Spleen (tissue), 7 donors: ENCODE measurements around the gene ELP1.

ENCODE experiments used
- CTCF ChIP-seq, 11 experiments: fragments of 200-600 bp in 7 of 11; fragments of 450-650 bp in 4 of 11; sonication (generic) in 4 of 11; IDR thresholded peaks in 8 of 11; conservative IDR thresholded peaks in 3 of 11; 1 replicate in 7 of 11; 2 replicates in 4 of 11; pipeline versions ENCODE4 v1.4.0 to v1.8.0; 2016 to 2021; ENCODE audit warnings: antibody characterized with exemption in 11 of 11, inconsistent platforms in 4 of 11, mild to moderate bottlenecking in 1 of 11
- POLR2A ChIP-seq, 3 donors: fragments of 450-650 bp; IDR thresholded peaks; one replicate each; pipeline ENCODE4 v1.5.1; 2017; ENCODE audit warnings: antibody characterized with exemption in 3 of 3, mild to moderate bottlenecking in 1 of 3
- POLR2AphosphoS5 ChIP-seq, 3 donors: sonication (generic); formaldehyde crosslinking; IDR thresholded peaks; one replicate each; pipeline ENCODE4 v1.5.1; 2017; ENCODE audit warnings: antibody characterized with exemption in 3 of 3
- donor health status: DM: no; HTN: no; CAD: no; lungs with moderate emphysema.
- donor health status: DM: no; HTN: no; CAD: no.
- donor health status: DM: no; HTN: no; CAD: no.

- TF ChIP-seq CTCF (IDR thresholded peaks at IDR 0.05 in 8 of 11, conservative IDR thresholded peaks at IDR 0.05 in 3 of 11): no peak
- no peak for TF ChIP-seq POLR2A (IDR thresholded peaks at IDR 0.05)
- TF ChIP-seq POLR2AphosphoS5 (IDR thresholded peaks at IDR 0.05): no peak
Measured at GRCh38 chr9:108956631-108957026, 22.7 kb upstream of the ELP1 start.
